ENCODE results near the gene USP26. TPM values are rescaled to one million over a fixed set of nuclear protein-coding genes. Genes with fewer than 3 reads are reported as not detected.
"Not testable (repeated sequence)": the region's sequence is repeated elsewhere in the genome, so short reads cannot be mapped to it uniquely, and the experiment has no call there.

USP26 gene
- total and polyA plus RNA-seq, 2 experiments from 2014 or later, result not detected

GRCh38 chrX:132986556-132986955, 110.4 kb downstream of the USP26 start:
- Histone ChIP-seq H3K79me2 (ENCODE audit: insufficient read depth) (no peaks in the 10 kb centered on the region), H4K20me1 (ENCODE audit: insufficient read depth) (no peaks in the 10 kb centered on the region), H3K4me2 (ENCODE audit: unreplicated experiment) (no peak overlapping the region), H3K9ac (no peak overlapping the region), H3K9me2 (ENCODE audit: insufficient read depth) (no peaks in the 10 kb centered on the region), H3K36me3 (ENCODE audit: low read depth) (no peaks in the 10 kb centered on the region), H3K27me3 (replicated peaks; ENCODE audit: insufficient read depth) (no peaks in the 10 kb centered on the region), H3K4me3 (no peak overlapping the region), H3K9me3 (ENCODE audit: low read depth) (no peaks in the 10 kb centered on the region), H2AFZ (no peak overlapping the region), H3K27ac (no peak overlapping the region), H3F3A (ENCODE audit: insufficient read depth) (no peaks in the 10 kb centered on the region), H3K4me1 (ENCODE audit: insufficient read depth) (no peaks in the 10 kb centered on the region)
- DNase-seq, result no peak
- no peak for TF ChIP-seq EZH2phosphoT487 (IDR thresholded peaks at IDR 0.05; ENCODE audit: insufficient read depth, low read depth)
- no peak for TF ChIP-seq EZH2 (IDR thresholded peaks at IDR 0.05; ENCODE audit: insufficient read depth, poor library complexity, severe bottlenecking)
- in situ Hi-C loops (cut with MboI), result loop anchor here (25.0 kb wide), 1 partner anchor 701 kb away; no protein-coding TSS in a partner anchor

- Histone ChIP-seq H3K9me3 (ENCODE audit: low read depth) (no peaks in the 10 kb centered on the region), H3K4me1 (ENCODE audit: insufficient read depth) (no peaks in the 10 kb centered on the region), H3K9ac (no peak overlapping the region), H3K36me3 (ENCODE audit: low read depth) (no peaks in the 10 kb centered on the region), H2AFZ (no peak overlapping the region), H3K27me3 (replicated peaks; ENCODE audit: insufficient read depth) (no peaks in the 10 kb centered on the region), H3K79me2 (ENCODE audit: insufficient read depth) (no peaks in the 10 kb centered on the region), H3K4me2 (ENCODE audit: unreplicated experiment) (no peak overlapping the region), H3K27ac (no peak overlapping the region), H3K9me2 (ENCODE audit: insufficient read depth) (no peaks in the 10 kb centered on the region), H3F3A (ENCODE audit: insufficient read depth) (no peaks in the 10 kb centered on the region), H3K4me3 (no peak overlapping the region), H4K20me1 (ENCODE audit: insufficient read depth) (no peaks in the 10 kb centered on the region)
- DNase-seq, result no peak
- in situ Hi-C loops (cut with MboI), result loop anchor here (25.0 kb wide), 1 partner anchor 703 kb away; no protein-coding TSS in a partner anchor
- TF ChIP-seq EZH2phosphoT487 (IDR thresholded peaks at IDR 0.05; ENCODE audit: insufficient read depth, low read depth) (no peak), EZH2 (IDR thresholded peaks at IDR 0.05; ENCODE audit: insufficient read depth, poor library complexity, severe bottlenecking) (no peak)
- 48 to 50% methylated on average over 7 of the region's 7 CpGs for WGBS, 2 experiments (ENCODE audit: low coverage in 1 of 2, low lambda C conversion rate in 2 of 2, missing lambda C conversion rate in 2 of 2)
These were observed 112.8 kb downstream of the USP26 start for GRCh38 chrX:132984058-132984650.

- Histone ChIP-seq H3K4me2 (ENCODE audit: unreplicated experiment) (no peak overlapping the region), H4K20me1 (ENCODE audit: insufficient read depth) (no peaks in the 10 kb centered on the region), H3K27ac (no peak overlapping the region), H3K9me3 (ENCODE audit: low read depth) (no peaks in the 10 kb centered on the region), H3K4me1 (ENCODE audit: insufficient read depth) (no peaks in the 10 kb centered on the region), H3K79me2 (ENCODE audit: insufficient read depth) (no peaks in the 10 kb centered on the region), H2AFZ (no peak overlapping the region), H3K9ac (no peak overlapping the region), H3K9me2 (ENCODE audit: insufficient read depth) (no peaks in the 10 kb centered on the region), H3K36me3 (ENCODE audit: low read depth) (no peaks in the 10 kb centered on the region), H3F3A (ENCODE audit: insufficient read depth) (no peaks in the 10 kb centered on the region), H3K4me3 (no peak overlapping the region), H3K27me3 (replicated peaks; ENCODE audit: insufficient read depth) (no peaks in the 10 kb centered on the region)
- DNase-seq, result no peak
- in situ Hi-C loops (cut with MboI), result loop anchor here (25.0 kb wide), 1 partner anchor 704 kb away; no protein-coding TSS in a partner anchor
- TF ChIP-seq EZH2 (IDR thresholded peaks at IDR 0.05; ENCODE audit: insufficient read depth, poor library complexity, severe bottlenecking) (no peak), EZH2phosphoT487 (IDR thresholded peaks at IDR 0.05; ENCODE audit: insufficient read depth, low read depth) (no peak)
- 0 to 5% methylated on average over 1 to 2 of the region's 2 CpGs for WGBS, 2 experiments (ENCODE audit: low coverage in 1 of 2, low lambda C conversion rate in 2 of 2, missing lambda C conversion rate in 2 of 2)
These were observed 113.4 kb downstream of the USP26 start for GRCh38 chrX:132983496-132983895.

GRCh38 chrX:132980035-132980434, 116.9 kb downstream of the USP26 start:
- in situ Hi-C loops (cut with MboI), result loop anchor here (25.0 kb wide), 1 partner anchor 707 kb away; no protein-coding TSS in a partner anchor
- not testable (repeated sequence) for DNase-seq
- WGBS, 2 experiments (ENCODE audit: low coverage in 1 of 2, low lambda C conversion rate in 2 of 2, missing lambda C conversion rate in 2 of 2), result 37 to 46% methylated on average over 2 of the region's 2 CpGs

More at GRCh38 chrX:132980035-132980434, 116.9 kb downstream of the USP26 start:
- not testable (repeated sequence) for H4K20me1 ChIP-seq (ENCODE audit: insufficient read depth); H3K9me3 ChIP-seq (ENCODE audit: low read depth); H3K4me1 ChIP-seq (ENCODE audit: insufficient read depth); H3K9me2 ChIP-seq (ENCODE audit: insufficient read depth); H3K27me3 ChIP-seq (replicated peaks; ENCODE audit: insufficient read depth); H3K36me3 ChIP-seq (ENCODE audit: low read depth); H3K9ac ChIP-seq; H3K27ac ChIP-seq; H3K79me2 ChIP-seq (ENCODE audit: insufficient read depth); H2AFZ ChIP-seq; H3K4me2 ChIP-seq (ENCODE audit: unreplicated experiment); H3K4me3 ChIP-seq; H3F3A ChIP-seq (ENCODE audit: insufficient read depth)

Other genes starting within 250 kb of the USP26 start
- not detected in 2 replicates for gene HS6ST2, start 138.5 kb downstream of the USP26 start, total RNA-seq (2014; rRNA removed; shearing (Covaris generic))
- gene HS6ST2, start 138.5 kb downstream of the USP26 start, polyA plus RNA-seq (2016; fragmentation: Nextera tagmentation; extraction: Ambion mirVana), result not detected in 2 replicates
- not detected in 2 replicates for gene TFDP3, start 121.2 kb upstream of the USP26 start, total RNA-seq (2014; rRNA removed; shearing (Covaris generic))
- not detected in 2 replicates for gene TFDP3, start 121.2 kb upstream of the USP26 start, polyA plus RNA-seq (2016; fragmentation: Nextera tagmentation; extraction: Ambion mirVana)